Nephron progenitor cell (in vitro differentiated cells): ENCODE data around the gene USP31.

Experiments used
- DNase-seq: peaks from one replicate; pipeline ENCODE4 v3.0.0; 2021
- H3K27ac Mint-ChIP-seq: 2 replicates; pipeline ENCODE4 v1.8.0; 2021; ENCODE audit warnings: mild to moderate bottlenecking, moderate library complexity, mixed read lengths
- H3K27me3 Mint-ChIP-seq: 2 replicates; pipeline ENCODE4 v1.8.0; 2021; ENCODE audit warnings: mild to moderate bottlenecking, low read depth, mixed read lengths; ENCODE audit not compliant: poor library complexity
- H3K36me3 Mint-ChIP-seq: 2 replicates; pipeline ENCODE4 v1.8.0; 2021; ENCODE audit warnings: low read depth, mixed read lengths
- H3K4me1 Mint-ChIP-seq: 2 replicates; pipeline ENCODE4 v1.8.0; 2021; ENCODE audit warnings: mixed read lengths
- H3K4me3 Mint-ChIP-seq: 2 replicates; pipeline ENCODE4 v1.8.0; 2021; ENCODE audit warnings: mild to moderate bottlenecking, moderate library complexity, mixed read lengths
- H3K9me3 Mint-ChIP-seq: 2 replicates; pipeline ENCODE4 v1.8.0; 2021; ENCODE audit warnings: mild to moderate bottlenecking, moderate library complexity, mixed read lengths
- TF ChIP-seq, protein P1 (sequence below): fragments of 200-600 bp; sonication (generic); IDR thresholded peaks from 2 replicates; pipeline ENCODE4 v1.5.0; 2021; ENCODE audit warnings: antibody characterized with exemption

USP31 gene

DNA sequence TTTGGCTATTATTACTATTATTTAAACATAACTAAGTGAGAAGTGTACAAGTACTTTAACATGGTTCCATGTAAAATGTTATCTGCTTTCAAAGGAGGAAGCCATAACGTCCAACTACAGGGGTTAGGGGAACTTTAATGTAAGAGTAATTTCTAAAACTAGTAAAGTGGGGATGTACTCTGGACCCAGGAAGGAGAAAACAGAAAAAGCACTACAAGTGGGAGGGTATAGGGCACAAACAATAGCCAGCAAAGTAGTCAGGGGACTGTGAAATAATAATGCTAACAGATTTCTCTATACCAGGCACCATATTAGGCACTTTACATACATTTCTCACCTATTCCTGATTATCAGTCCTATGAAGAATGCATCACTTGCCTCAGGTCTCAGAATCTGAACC is 19.6 kb downstream of the USP31 start:
- no peak for DNase-seq
- TF ChIP-seq, protein P1, sequence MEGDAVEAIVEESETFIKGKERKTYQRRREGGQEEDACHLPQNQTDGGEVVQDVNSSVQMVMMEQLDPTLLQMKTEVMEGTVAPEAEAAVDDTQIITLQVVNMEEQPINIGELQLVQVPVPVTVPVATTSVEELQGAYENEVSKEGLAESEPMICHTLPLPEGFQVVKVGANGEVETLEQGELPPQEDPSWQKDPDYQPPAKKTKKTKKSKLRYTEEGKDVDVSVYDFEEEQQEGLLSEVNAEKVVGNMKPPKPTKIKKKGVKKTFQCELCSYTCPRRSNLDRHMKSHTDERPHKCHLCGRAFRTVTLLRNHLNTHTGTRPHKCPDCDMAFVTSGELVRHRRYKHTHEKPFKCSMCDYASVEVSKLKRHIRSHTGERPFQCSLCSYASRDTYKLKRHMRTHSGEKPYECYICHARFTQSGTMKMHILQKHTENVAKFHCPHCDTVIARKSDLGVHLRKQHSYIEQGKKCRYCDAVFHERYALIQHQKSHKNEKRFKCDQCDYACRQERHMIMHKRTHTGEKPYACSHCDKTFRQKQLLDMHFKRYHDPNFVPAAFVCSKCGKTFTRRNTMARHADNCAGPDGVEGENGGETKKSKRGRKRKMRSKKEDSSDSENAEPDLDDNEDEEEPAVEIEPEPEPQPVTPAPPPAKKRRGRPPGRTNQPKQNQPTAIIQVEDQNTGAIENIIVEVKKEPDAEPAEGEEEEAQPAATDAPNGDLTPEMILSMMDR, result no peak
- no peak overlapping the region for H3K4me3 Mint-ChIP-seq
- no peak overlapping the region for H3K27ac Mint-ChIP-seq
- peaks cover 4% of the 10 kb centered on the region for H3K27me3 Mint-ChIP-seq
- peaks cover 37% of the 10 kb centered on the region for H3K4me1 Mint-ChIP-seq
- H3K9me3 Mint-ChIP-seq, result peaks cover under 1% of the 10 kb centered on the region
- H3K36me3 Mint-ChIP-seq, result peaks cover 5% of the 10 kb centered on the region

DNA sequence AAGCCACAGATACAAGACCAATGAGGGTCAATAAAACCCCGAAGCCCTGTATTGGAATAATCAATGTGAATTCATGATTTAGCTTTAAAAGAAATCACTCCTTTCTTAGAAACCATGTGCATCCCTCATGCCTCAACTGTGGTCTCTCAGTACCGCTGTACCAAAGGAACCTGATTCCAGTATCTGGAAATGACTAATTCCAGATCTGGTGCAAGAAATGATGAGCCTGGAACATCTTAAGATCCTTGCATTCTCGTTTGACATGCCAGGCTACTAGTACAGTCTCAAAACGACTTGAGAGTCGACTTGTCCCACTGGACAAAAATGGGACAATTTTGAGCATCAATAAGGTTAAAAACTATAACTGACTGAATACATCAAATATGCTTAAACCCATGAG is 21.2 kb downstream of the USP31 start:
- H3K27me3 Mint-ChIP-seq, result peaks cover 4% of the 10 kb centered on the region
- H3K36me3 Mint-ChIP-seq, result no peaks in the 10 kb centered on the region
- TF ChIP-seq, protein P1, result no peak
- H3K9me3 Mint-ChIP-seq, result no peaks in the 10 kb centered on the region
- no peak overlapping the region for H3K27ac Mint-ChIP-seq
- DNase-seq, result no peak
- no peak overlapping the region for H3K4me3 Mint-ChIP-seq
- peaks cover 35% of the 10 kb centered on the region for H3K4me1 Mint-ChIP-seq

GRCh38 chr16:23125277-23125676 is 24.0 kb downstream of the USP31 start:
- Mint-ChIP-seq H3K27me3 (no peaks in the 10 kb centered on the region), H3K4me1 (peaks cover 27% of the 10 kb centered on the region), H3K9me3 (no peaks in the 10 kb centered on the region), H3K4me3 (no peak overlapping the region), H3K36me3 (no peaks in the 10 kb centered on the region), H3K27ac (peak overlapping the region; percentile 94)
- DNase-seq, result peak; percentile 30
- TF ChIP-seq, protein P1, result no peak

DNA sequence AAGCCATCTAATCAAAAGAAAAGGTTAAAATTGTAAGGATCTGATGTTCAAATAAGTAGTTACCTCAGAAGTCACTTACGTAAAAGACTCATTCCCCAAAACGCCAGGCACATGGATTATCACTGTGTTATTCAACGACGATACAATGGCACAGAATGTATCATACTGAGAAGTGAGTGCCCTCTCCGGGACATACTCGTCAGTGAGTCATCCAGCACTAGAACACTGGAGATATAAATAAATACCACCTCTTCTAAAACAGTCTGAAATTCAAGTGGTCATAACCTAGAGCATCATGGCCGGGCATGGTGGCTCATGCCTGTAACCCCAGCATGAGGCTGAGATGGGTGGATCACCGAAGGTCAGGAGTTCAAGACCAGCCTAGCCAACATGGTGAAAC is 24.9 kb downstream of the USP31 start:
- Mint-ChIP-seq H3K4me3 (no peak overlapping the region), H3K27ac (no peak overlapping the region), H3K27me3 (no peaks in the 10 kb centered on the region), H3K4me1 (peaks cover 36% of the 10 kb centered on the region), H3K36me3 (no peaks in the 10 kb centered on the region), H3K9me3 (no peaks in the 10 kb centered on the region)
- DNase-seq, result no peak
- TF ChIP-seq, protein P1, result no peak

DNA sequence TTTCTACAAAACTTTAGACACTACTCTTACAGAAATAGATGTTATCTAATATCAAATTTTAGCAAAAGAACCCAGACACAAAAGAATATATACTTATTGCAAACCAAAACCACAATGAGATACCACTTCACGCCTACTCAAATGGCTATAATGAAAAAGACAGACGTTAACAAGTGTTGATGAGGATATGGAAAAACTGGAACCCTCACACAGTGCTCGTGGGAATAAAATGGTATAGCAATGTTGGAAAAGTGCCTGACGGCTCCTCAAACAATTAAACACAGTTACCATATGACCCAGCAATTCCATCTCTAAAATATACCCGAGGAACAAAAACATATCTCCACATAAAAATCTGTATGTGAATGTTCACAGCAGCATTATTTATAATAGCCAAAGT is 27.1 kb downstream of the USP31 start:
- TF ChIP-seq, protein P1, result no peak

GRCh38 chr16:23121024-23121423 is 28.2 kb downstream of the USP31 start:
- DNase-seq, result no peak

More for the DNA sequence above, 27.1 kb downstream of the USP31 start:
- Mint-ChIP-seq H3K9me3 (no peaks in the 10 kb centered on the region), H3K27me3 (no peaks in the 10 kb centered on the region), H3K27ac (no peak overlapping the region), H3K4me3 (no peak overlapping the region), H3K4me1 (peaks cover 36% of the 10 kb centered on the region), H3K36me3 (no peaks in the 10 kb centered on the region)
- DNase-seq, result no peak

More at GRCh38 chr16:23121024-23121423, 28.2 kb downstream of the USP31 start:
- H3K27ac Mint-ChIP-seq, result peak overlapping the region; percentile 27
- no peaks in the 10 kb centered on the region for H3K9me3 Mint-ChIP-seq
- TF ChIP-seq, protein P1, result no peak
- H3K27me3 Mint-ChIP-seq, result no peaks in the 10 kb centered on the region
- no peak overlapping the region for H3K4me3 Mint-ChIP-seq
- H3K4me1 Mint-ChIP-seq, result peaks cover 36% of the 10 kb centered on the region
- no peaks in the 10 kb centered on the region for H3K36me3 Mint-ChIP-seq
